NCI-H2107 treated with DMSO at 0.1 percent for 48 hours (cell line): Measurements from ENCODE around the gene PATJ.

ENCODE experiments used
- DNase-seq: peaks from one replicate; lab custom pipeline; 2025; ENCODE audit not compliant: unreplicated experiment; lab: John Stamatoyannopoulos, UW

Gene PATJ

GRCh38 chr1:62084310-62084890 is 342.1 kb downstream of the PATJ start:
- no peak for DNase-seq

GRCh38 chr1:62088439-62088838 is 346.2 kb downstream of the PATJ start:
- no peak for DNase-seq

- DNase-seq, result no peak
These were observed 347.3 kb downstream of the PATJ start for GRCh38 chr1:62089570-62089969.

- no peak for DNase-seq
These were observed 347.7 kb downstream of the PATJ start for GRCh38 chr1:62090016-62090415.

- no peak for DNase-seq
These were observed 349.8 kb downstream of the PATJ start for GRCh38 chr1:62092110-62092509.

GRCh38 chr1:62093261-62093660 is 351.0 kb downstream of the PATJ start:
- no peak for DNase-seq

- DNase-seq, result no peak
These were observed 355.2 kb downstream of the PATJ start for GRCh38 chr1:62097464-62097863.

- DNase-seq, result no peak
These were observed 358.2 kb downstream of the PATJ start for GRCh38 chr1:62100442-62100841.

- DNase-seq, result no peak
These were observed 361.6 kb downstream of the PATJ start for GRCh38 chr1:62103846-62104245.

GRCh38 chr1:62107923-62108322 is 365.6 kb downstream of the PATJ start:
- no peak for DNase-seq

GRCh38 chr1:62109124-62109523 is 366.8 kb downstream of the PATJ start:
- no peak for DNase-seq

GRCh38 chr1:62110198-62110817 is 368.0 kb downstream of the PATJ start:
- no peak for DNase-seq

- DNase-seq, result no peak
These were observed 368.8 kb downstream of the PATJ start for GRCh38 chr1:62111084-62111483.

GRCh38 chr1:62113507-62113906 is 371.2 kb downstream of the PATJ start:
- no peak for DNase-seq

- no peak for DNase-seq
These were observed 374.9 kb downstream of the PATJ start for GRCh38 chr1:62117018-62117750.

GRCh38 chr1:62126579-62127290 is 384.5 kb downstream of the PATJ start:
- no peak for DNase-seq

- no peak for DNase-seq
These were observed 386.5 kb downstream of the PATJ start for GRCh38 chr1:62128745-62129144.

- DNase-seq, result peak; percentile 8
These were observed 388.9 kb downstream of the PATJ start for GRCh38 chr1:62131093-62131725.

- DNase-seq, result no peak
These were observed 395.7 kb downstream of the PATJ start for GRCh38 chr1:62138029-62138428.

GRCh38 chr1:62139410-62139809 is 397.1 kb downstream of the PATJ start:
- no peak for DNase-seq

- no peak for DNase-seq
These were observed 398.4 kb downstream of the PATJ start for GRCh38 chr1:62140666-62141065.
